GM12891 (cell line): ENCODE data around the gene BCL11B.

Source experiments
- POLR2A ChIP-seq: IDR thresholded peaks from 2 replicates; pipeline ENCODE4 v1.6.1; 2011; ENCODE audit warnings: low read depth, low read length, control low read depth
- POLR2AphosphoS5 ChIP-seq: IDR thresholded peaks from 2 replicates; pipeline ENCODE4 v1.6.1; 2011; ENCODE audit warnings: low read depth, low read length, control low read depth
- POU2F2 ChIP-seq: IDR thresholded peaks from 2 replicates; pipeline ENCODE4 v1.6.1; 2011; ENCODE audit warnings: low read depth, mild to moderate bottlenecking, control low read depth, low read length, moderate library complexity
- SPI1 ChIP-seq: IDR thresholded peaks from 2 replicates; pipeline ENCODE4 v1.6.1; 2011; ENCODE audit warnings: low read depth, low read length, control low read depth
- TAF1 ChIP-seq: IDR thresholded peaks from 2 replicates; pipeline ENCODE4 v1.6.1; 2011; ENCODE audit warnings: low read depth, low read length, control low read depth

- TF ChIP-seq POLR2A (no peak), POLR2AphosphoS5 (no peak), TAF1 (no peak), SPI1 (no peak), POU2F2 (no peak)
Observed at GRCh38 chr14:99244367-99244901, 27.6 kb downstream of the BCL11B start.
